Smooth muscle cell of the brain vasculature (primary cell): ENCODE results near the gene TTYH2.
A peak's percentile ranks its signal among the peaks of the same experiment; 100 is the strongest.
"Not testable (repeated sequence)": the region's sequence is repeated elsewhere in the genome, so short reads cannot be mapped to it uniquely, and the experiment has no call there.

Experiments used
- DNase-seq: peaks from one replicate; pipeline ENCODE4 v3.0.0-alpha.2; 2012; ENCODE audit warnings: low read depth, low spot score

TTYH2 gene, protein sequence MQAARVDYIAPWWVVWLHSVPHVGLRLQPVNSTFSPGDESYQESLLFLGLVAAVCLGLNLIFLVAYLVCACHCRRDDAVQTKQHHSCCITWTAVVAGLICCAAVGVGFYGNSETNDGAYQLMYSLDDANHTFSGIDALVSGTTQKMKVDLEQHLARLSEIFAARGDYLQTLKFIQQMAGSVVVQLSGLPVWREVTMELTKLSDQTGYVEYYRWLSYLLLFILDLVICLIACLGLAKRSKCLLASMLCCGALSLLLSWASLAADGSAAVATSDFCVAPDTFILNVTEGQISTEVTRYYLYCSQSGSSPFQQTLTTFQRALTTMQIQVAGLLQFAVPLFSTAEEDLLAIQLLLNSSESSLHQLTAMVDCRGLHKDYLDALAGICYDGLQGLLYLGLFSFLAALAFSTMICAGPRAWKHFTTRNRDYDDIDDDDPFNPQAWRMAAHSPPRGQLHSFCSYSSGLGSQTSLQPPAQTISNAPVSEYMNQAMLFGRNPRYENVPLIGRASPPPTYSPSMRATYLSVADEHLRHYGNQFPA

DNA sequence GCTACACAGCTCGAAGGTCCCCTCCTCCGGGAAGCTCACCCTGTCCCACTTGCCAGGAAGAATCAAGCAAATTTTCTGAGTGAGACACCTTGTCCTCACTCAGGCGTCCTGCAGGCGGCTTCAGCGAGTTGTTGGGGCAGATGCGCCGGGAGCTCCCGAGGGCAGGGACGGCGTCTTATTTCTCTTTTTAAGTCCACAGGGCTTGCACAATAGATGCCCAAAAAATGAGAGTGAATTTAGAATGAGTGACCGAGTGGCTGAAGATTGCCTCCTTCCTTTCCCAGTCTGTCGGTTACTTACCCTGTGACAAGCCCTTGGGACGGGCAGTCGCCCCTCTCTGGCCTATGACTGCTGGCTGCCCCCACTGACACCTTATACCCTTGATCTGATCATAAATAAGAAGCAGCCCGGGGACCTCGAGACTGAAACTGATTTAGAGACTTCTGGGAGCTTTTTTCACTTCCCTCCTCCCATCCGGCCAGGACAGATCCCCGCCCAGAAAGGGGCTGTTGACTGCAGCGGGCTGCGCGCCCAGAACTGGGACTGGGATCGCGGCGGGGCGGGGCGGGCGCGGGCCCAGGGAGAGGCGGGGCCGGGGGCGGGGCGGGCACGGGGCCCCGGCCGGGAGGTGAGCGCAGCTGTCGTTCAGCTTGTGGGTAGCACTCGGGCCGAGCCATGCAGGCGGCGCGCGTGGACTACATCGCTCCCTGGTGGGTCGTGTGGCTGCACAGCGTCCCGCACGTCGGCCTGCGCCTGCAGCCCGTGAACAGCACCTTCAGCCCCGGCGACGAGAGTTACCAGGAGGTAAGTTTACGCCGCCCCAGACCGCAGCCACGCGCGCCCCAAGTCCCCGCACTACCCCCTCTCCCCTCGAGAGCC lies at the start of gene TTYH2:
TSS of gene TTYH2 (plus strand) at position 659 of the 879 bp plus-strand sequence. CDS start at position 676, 17 bp downstream.
- peak; percentile 56 for DNase-seq

DNA sequence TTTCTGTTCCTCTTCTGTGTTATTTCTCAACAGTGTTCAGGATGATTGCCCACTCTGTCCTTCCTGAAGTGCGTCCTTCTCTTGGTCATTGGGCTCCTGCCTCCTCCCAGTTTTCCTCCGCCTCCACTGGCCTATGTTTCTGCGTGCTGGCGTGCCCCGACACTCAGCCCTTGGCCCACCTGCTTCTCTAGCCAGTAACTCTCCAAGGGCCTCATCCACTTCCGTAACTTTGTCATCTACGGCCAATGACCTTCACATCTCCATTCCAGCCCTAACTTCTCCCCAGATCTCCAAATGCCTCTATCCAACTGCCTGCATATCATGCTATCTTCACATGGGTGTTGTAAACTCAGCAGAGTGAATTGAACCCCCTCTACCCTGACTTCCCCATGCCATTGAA lies 49.5 kb upstream of the TTYH2 start:
- no peak for DNase-seq

DNA sequence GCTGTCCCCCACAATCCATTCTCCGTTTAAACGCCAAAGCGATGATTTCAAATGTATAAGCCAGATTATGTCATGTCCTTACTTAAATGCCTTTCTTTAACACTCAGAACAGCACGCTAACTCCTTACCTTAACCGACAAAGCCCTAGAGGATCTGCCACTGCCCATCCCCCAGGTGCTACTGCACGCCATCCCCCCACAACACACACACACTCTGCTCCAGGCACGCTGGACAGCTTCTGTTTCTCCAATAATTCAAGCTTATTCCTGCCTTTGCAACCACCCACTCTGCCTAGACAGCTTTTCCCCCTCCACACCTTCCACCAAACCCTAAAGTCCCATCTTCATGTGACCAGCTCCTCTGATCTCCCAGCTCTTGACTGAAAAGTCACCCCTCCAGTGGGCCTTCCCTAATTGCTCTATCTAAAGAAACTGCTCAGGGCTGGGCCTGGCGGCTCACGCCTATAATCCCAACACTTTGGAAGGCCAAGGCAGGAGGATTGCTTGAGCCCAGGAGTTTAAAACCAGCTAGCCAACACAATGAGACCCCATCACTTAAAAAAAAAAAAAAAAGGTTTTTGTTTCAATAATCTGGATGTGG lies 48.8 kb upstream of the TTYH2 start:
- no peak for DNase-seq

DNA sequence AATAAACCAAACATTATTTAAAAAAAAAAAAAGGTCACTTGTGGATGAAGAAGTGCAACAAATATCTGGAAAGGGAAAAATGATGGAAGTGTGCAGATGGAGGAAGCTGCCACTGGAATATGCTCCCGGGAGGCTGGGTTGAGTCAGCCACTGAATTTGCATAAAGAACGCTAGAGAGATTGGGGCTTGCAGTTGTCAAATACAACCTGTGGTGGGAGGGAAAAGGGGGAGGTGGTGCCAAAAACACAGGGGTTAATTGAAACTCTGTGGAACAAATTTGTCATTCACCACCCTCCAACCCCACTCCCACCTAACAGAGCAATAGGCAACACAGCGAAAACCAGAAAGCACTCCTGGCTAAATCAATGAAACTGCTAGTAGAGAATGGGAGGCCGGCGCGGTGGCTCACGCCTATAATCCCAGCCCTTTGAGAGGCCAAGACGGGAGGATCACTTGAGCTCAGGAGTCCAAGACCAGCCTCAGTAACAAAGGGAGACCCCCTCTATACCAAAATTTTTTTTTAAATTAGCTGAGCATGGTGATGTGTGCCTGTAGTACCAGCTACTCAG lies 47.5 kb upstream of the TTYH2 start:
- DNase-seq, result no peak

DNA sequence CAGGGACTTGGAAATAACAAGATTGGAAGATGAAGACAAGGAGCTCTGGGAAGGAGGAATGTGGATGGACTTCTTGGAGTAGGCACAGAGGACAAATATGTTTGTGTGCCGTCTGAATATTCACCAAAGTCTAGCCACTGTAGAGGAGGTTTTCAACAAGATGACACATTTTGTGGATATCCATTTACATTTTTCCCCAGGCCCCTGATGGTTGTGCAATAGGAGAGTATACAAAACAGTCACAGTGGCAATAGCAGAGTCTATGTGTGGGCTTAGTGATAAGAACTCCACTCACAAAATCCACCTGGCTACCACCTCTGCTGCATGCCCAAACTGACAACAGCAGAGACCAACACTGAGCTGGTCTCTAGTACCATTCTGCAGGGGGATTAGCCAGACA lies 42.4 kb upstream of the TTYH2 start:
- DNase-seq, result no peak

DNA sequence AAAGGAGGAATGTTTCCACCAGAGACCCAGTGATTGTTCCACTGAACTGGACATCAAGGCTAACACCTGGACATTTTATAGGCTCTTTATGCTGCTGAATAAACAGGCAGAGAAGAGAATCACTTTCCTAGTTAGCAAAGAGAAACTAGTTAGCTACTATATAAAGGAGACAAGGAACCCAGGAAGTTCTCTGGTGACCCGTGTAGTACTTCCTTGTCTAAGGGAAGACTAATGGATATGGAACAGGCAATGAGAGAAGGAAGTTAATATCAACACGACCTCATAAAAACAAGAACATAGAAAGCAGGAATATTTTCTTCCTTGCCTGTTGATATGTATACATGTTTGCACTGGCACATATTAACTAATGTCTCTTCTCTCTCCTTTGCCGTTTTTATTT lies 40.7 kb upstream of the TTYH2 start:
- DNase-seq, result no peak

DNA sequence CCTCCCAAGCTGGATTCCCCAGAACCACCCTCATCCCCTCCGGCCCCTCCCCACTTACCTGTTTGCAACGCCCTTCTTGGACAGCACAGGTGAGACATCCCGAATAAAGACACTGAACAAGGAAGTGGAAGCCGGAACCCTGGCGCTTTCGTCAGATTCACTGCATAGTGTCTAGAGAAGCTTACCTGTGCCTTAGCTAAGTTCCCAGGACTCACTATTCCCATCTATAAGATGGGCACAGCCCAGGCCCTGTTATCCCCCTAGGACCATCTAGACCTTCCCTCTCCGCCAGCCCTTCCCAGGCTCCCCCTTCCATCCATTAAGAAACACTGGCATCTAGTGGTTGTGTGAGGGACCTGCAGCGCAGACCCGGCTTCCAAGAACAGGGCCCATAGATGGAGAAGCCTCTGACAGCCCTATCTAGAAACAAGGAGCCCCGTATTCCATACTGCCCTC lies 36.8 kb upstream of the TTYH2 start:
- peak; percentile 29 for DNase-seq

DNA sequence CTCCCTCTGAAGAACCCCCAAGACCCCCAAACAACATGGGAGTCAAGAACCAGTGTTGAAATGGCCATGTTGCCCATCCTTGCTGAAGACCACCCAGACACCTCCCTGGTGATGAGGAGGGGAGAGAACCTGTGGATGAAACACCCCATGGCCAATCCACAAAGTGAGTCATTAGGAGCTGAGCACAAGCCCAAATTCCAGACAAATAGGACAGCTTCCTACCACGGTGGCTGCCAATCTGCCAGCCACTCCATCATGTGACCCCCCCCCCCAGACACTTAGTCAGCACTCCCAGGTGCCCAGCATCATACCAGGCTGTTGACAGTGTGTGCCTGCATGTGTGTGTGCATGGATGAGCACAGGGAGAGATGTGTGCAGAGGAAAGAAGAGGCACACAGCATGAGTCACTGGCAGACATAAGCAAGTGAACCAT lies 36.3 kb upstream of the TTYH2 start:
- no peak for DNase-seq

DNA sequence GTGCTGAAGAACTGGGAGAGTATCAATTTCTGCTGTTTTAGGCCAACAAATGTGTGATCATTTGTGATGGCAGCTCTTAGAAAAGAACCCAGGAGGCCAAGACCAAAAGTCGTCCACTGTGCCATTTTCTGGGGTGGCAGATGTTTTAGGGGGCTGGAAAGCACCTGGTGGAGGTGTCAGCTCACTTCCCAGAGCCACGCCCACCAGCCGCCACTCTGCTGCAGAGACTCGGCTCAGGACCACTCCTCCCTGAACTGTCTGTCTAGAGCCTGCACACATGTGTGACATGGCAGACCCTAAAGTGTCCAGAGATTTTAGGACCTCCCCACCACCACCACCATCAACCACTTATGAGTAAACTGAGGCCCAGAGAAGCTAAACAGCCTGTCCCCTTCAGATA lies 33.8 kb upstream of the TTYH2 start:
- no peak for DNase-seq

DNA sequence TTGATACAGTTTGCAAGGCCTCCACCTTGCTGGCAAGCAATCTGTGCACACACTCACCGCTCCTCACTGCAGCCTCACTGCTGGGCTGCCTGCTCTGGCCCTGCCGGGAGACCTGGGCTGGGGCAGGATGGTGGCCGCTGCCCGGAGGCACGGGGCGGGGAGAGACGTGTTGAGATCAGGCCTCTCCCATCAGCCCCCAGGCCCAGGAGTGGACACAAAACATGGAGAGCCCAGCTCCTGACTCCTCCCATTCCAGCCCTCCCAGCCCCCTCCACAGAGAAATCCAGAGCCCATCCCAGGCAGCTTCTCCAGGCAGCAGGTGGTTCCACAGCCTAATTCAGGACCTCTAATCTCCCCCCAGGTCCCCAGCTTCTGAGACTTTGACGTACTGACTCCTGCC lies 33.0 kb upstream of the TTYH2 start:
- no peak for DNase-seq

DNA sequence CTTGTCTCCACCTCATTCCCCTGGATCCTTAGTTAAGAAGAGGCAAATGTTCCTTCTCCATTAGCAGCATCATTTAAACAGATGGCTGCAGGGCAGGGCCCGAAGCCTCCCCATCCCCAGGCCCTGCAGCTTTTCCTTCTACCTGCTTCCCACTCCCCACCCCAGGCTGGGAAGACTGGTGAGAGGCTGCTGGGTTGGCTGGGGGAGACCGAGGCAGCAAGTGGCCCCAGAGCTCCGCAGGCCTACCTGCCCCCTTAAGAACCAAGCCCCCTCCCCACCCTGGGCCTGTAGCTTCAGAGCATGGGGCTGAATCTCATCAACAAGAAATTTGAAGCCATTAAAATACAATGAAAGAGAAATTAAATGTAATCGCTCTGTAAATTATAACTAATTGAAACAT lies 32.0 kb upstream of the TTYH2 start:
- DNase-seq, result no peak

DNA sequence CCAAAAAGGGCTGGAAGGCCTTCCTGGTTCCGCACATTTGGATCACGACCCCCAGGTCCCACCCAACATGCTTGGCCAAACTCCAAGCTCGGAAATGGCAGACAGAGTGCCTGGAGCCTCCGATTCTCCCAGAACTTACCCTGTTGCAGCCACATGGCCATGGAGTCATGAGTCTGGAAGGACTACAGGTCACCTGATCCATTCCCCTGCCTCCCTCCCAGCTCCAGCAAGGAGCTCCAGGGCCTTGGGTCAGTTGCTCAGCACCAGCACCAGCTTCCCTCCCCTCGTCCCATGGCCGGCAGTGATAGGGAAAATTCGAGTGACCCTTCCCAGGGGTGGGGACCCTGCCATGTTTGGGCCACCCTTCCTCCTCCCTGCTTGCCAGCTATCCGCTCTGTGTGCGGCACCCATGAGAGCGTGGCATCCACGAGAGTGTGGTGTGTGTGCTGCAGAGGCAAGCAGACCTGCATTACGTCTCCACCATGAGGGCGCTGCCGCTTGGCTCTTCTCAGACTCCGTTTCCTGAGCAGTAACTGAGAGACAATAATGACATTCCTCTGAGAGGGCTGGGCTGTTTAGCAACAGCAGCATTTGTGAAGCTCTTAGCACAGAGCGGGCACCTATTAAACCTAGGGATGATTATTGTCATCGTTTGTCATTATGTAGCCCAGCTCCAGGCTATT lies 31.2 kb upstream of the TTYH2 start:
- DNase-seq, result no peak

DNA sequence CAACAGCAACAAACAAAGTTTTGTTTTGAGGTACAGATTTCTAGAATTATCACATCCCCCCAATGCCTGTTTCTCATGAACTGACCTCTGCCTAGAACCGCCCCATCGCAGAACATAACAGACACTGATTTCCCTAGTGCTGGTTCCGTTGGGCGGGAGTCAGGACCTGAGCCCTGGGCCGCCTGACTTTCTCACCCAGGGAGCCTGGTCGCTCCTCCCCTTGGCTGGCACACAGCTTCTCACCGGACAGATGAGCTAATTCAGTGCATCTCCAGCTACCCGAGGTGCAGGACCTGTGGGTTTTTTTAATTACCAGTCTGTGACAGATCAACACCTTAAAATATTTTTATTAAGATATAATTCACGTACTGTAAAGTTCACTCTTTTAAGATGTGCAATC lies 30.0 kb upstream of the TTYH2 start:
- DNase-seq, result no peak

DNA sequence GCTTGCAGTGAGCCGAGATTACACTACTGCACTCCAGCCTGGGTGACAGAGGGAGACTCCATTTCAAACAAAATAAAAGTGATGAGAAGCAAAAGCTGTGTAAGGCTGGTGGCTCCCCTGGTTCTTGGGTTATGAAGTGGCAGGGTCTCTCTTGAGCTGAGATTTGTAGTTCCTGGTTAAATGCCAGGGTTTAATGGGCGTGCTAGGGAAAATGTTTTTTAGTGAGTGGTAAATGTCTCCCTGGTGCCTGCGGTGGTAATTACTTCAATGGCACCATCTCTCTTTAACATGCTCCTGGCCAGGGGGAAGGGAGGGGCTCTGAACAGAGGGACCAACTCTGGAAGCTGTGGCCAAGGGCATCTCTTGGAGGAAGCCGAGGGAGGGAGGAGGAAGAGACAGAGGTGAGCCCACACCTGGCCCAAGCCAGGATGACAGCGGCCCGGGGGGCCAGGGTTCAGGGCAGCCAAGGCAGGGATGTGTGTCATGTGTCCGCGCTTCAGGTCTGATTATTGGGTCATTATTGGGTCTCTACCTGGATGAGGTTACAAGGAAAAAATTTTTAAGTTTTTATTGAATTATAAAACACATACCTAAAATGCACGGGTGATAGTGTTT lies 27.7 kb upstream of the TTYH2 start:
- DNase-seq, result no peak

DNA sequence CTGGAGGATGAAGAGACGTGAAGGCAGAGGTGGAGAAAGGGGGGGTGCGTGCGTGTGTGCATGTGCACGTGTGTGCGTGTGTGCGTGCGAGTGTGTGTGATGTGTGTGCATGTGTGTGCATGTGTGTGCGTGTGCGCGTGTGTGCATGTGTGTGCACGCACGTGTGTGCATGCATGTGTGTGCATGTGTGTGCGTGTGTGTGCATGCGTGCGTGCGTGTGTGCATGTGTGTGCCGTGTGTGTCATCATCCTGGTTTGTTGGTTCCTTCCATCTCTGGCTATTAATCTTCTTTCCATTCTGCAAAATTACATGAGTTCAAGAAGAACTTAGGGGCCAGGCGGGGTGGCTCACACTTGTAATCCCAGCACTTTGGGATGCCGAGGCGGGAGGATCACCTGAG lies 26.9 kb upstream of the TTYH2 start:
- DNase-seq, result no peak

DNA sequence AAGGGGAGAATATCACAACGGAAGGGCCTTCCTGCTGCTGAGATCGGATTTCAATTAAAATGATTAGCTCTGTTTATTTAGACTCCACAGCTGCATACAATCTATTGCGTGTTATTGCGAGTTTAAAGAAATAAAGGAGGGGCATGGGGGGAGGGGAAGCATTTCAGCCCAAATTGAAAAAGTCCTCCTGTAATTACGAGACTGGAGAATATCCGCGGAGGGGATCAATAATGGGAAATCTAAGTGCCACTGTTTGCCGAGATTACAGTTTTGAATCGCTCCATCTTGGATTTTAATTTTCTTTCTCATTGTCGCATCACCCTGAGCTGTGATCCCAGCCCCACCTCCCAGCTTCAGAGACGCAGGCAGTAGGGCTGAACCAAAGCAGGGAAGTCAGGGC lies 25.6 kb upstream of the TTYH2 start:
- no peak for DNase-seq

DNA sequence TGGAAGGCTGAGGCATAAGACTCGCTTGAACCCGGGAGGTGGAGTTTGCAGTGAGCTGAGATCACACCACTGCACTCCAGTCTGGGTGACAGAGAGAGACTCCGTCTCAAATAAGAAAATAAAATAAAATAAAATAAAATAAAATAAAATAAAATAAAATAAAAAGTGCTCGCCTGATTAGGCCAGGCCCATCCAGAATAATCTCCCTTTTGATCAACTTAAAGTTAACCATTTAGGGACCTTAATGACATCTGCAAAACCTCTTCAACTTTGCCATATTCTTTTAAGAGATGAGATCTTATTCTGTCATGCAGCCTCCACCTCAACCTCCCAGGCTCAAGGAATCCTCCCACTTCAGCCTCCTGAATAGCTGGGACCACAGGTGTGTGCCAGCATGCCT lies 24.7 kb upstream of the TTYH2 start:
- not testable (repeated sequence) for DNase-seq

DNA sequence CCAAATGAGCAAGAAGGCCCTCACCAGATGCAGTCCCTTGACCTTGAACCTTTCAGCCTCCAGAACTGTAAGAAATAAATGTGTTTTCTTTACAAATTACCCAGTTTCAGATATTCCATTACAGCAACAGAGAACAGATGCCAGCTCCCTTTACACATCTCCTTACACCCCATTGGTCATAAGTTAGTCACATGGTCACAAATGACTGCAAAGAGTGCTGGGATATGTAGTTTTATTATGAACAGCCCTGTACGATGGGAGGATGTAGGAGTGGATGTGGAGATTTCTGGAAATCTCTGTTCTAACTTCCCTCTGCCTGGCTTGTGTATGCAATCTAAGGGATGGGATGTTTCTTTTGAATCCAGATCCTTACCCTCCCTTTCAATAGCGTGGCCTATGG lies 23.2 kb upstream of the TTYH2 start:
- DNase-seq, result no peak

DNA sequence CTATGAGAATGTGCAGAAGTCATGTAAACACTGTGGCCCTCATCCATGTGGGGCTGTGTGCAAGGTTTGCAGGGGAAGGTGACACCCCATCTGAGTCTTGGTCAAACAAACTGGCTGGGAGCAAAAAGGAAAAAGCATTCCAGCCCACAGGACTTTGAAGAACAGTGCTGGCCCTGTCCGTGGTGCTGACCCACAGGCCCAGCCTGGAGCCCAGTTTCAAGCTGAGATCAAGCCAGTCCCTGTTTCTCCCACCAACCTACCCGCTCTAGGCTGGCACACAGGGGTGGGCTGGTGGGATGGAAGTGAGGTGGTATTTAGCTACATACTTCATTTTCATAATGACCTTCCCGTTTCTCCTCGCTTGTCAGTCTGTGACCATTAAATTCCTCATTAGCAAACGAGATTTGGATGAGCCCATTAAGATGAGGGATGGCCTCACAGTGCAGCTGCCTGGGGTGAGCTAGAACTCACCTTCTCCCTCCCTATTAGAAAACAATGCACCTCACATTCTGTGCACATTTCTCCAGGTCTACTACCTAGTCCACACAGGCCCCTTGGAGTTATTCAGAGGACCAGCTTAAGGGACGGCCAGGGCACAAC lies 22.5 kb upstream of the TTYH2 start:
- DNase-seq, result no peak
